H1 (cell line): ENCODE measurements around the gene TMEM116. TPM values are rescaled to one million over a fixed set of nuclear protein-coding genes. Genes with fewer than 3 reads are reported as not detected.

ENCODE experiments used
- CTCF ChIA-PET: fragments of 300-600 bp; sonication (Branson Sonifier 250); formaldehyde crosslinking; loops from one replicate; lab custom pipeline; 2021; ENCODE audit not compliant: partially characterized antibody; lab: Charles Lee
- POLR2A ChIA-PET: fragments of 300-600 bp; sonication (Branson Sonifier 250); formaldehyde crosslinking; loops from one replicate; lab custom pipeline; 2021; ENCODE audit warnings: inconsistent platforms; ENCODE audit not compliant: partially characterized antibody; lab: Charles Lee
- DNase-seq, 2 experiments: peaks; one replicate each; pipeline versions ENCODE4 v3.0.0 to v3.0.0-alpha.2; 2010 to 2022; ENCODE audit warnings: low spot score in 2 of 2, low read depth in 1 of 2, mixed read lengths in 1 of 2
- FAIRE-seq: peaks from 2 replicates; lab custom pipeline; 2011; peaks lifted over from hg19 to GRCh38; lab: Jason Lieb, UNC
- H2AFZ ChIP-seq: 2 replicates; pipeline ENCODE4 v1.8.1; 2012; ENCODE audit warnings: low read length, inconsistent platforms
- H2AK5ac ChIP-seq: 2 replicates; pipeline ENCODE4 v1.6.1; 2013; ENCODE audit warnings: low read depth, low read length
- H2BK120ac ChIP-seq: replicated peaks from 2 replicates; pipeline ENCODE3; 2013; ENCODE audit warnings: low read depth, low read length, inconsistent platforms
- H2BK12ac ChIP-seq: 2 replicates; pipeline ENCODE4 v1.6.1; 2013; ENCODE audit warnings: low read depth, low read length
- H2BK15ac ChIP-seq: 2 replicates; pipeline ENCODE4 v1.6.1; 2013; ENCODE audit warnings: low read length
- H2BK20ac ChIP-seq: 2 replicates; pipeline ENCODE4 v1.6.1; 2013; ENCODE audit warnings: low read length
- H2BK5ac ChIP-seq: 2 replicates; pipeline ENCODE4 v1.6.1; 2013; ENCODE audit warnings: low read depth, low read length
- H3K14ac ChIP-seq: 2 replicates; pipeline ENCODE4 v1.6.1; 2013; ENCODE audit warnings: inconsistent platforms; ENCODE audit not compliant: insufficient read length
- H3K18ac ChIP-seq: 2 replicates; pipeline ENCODE4 v1.6.1; 2013; ENCODE audit warnings: low read length; ENCODE audit errors: extremely low read depth
- H3K23ac ChIP-seq: 2 replicates; pipeline ENCODE4 v1.6.1; 2013; ENCODE audit warnings: inconsistent platforms; ENCODE audit not compliant: insufficient read length
- H3K23me2 ChIP-seq: 2 replicates; pipeline ENCODE4 v1.6.1; 2013; ENCODE audit warnings: low read depth, low read length
- H3K27ac ChIP-seq: 2 replicates; pipeline ENCODE4 v1.6.1; 2011; ENCODE audit warnings: low read depth, low read length, inconsistent platforms
- H3K27me3 ChIP-seq, 4 experiments: replicated peaks in 1 of 4; 1 replicate in 1 of 4; 2 replicates in 3 of 4; pipeline versions ENCODE4 v1.6.1 to v1.8.1; 2011 to 2013; ENCODE audit warnings: low read length in 3 of 4, mild to moderate bottlenecking in 3 of 4, inconsistent platforms in 2 of 4, mixed read lengths in 2 of 4, moderate library complexity in 1 of 4; ENCODE audit not compliant: control insufficient read depth in 3 of 4, insufficient read depth in 3 of 4; ENCODE audit errors: extremely low read depth in 1 of 4
- H3K36me3 ChIP-seq, 4 experiments: 2 replicates each; pipeline versions ENCODE4 v1.6.1 to v1.8.1; 2011 to 2013; ENCODE audit warnings: mild to moderate bottlenecking in 4 of 4, low read length in 3 of 4, moderate library complexity in 2 of 4, control low read depth in 1 of 4, inconsistent platforms in 1 of 4; ENCODE audit not compliant: insufficient read depth in 4 of 4, control insufficient read depth in 2 of 4
- H3K4ac ChIP-seq: replicated peaks from 2 replicates; pipeline ENCODE3; 2013; ENCODE audit warnings: low read length, low read depth, mixed read lengths, inconsistent platforms; ENCODE audit not compliant: insufficient read length
- H3K4me1 ChIP-seq, 4 experiments: replicated peaks in 1 of 4; 1 replicate in 1 of 4; 2 replicates in 3 of 4; pipeline versions ENCODE4 v1.6.1 to v1.8.1; 2011 to 2013; ENCODE audit warnings: low read length in 3 of 4, inconsistent platforms in 2 of 4, mixed read lengths in 1 of 4; ENCODE audit not compliant: insufficient read depth in 4 of 4, control insufficient read depth in 3 of 4
- H3K4me2 ChIP-seq, 2 experiments: 2 replicates each; pipeline versions ENCODE4 v1.6.1 to v1.8.1; 2011 to 2013; ENCODE audit warnings: low read depth in 2 of 2, low read length in 2 of 2, control low read depth in 1 of 2, inconsistent platforms in 1 of 2, mild to moderate bottlenecking in 1 of 2; ENCODE audit not compliant: insufficient read depth in 1 of 2
- H3K4me3 ChIP-seq, 4 experiments: fragments of 200-600, 300-600 bp in 1 of 4; sonication (generic), shearing (Covaris generic), sonication (Bioruptor Twin) in 1 of 4; 2 replicates each; pipeline versions ENCODE4 v1.5.1 to v1.8.1; 2011 to 2016; ENCODE audit warnings: low read length in 4 of 4, low read depth in 3 of 4, control low read depth in 2 of 4, inconsistent platforms in 2 of 4, mild to moderate bottlenecking in 2 of 4, mixed read lengths in 1 of 4, moderate library complexity in 1 of 4; ENCODE audit not compliant: insufficient read depth in 2 of 4; ENCODE audit errors: extremely low read depth in 1 of 4
- H3K56ac ChIP-seq: replicated peaks from 2 replicates; pipeline ENCODE3; 2013; ENCODE audit warnings: low read depth, mild to moderate bottlenecking, mixed read lengths, low read length, inconsistent platforms; ENCODE audit not compliant: insufficient read length
- H3K79me1 ChIP-seq: 2 replicates; pipeline ENCODE4 v1.6.1; 2013; ENCODE audit warnings: low read depth, low read length, control low read depth
- H3K79me2 ChIP-seq, 2 experiments: 2 replicates each; pipeline versions ENCODE4 v1.6.1 to v1.8.1; 2012 to 2013; ENCODE audit warnings: low read length in 2 of 2, mild to moderate bottlenecking in 2 of 2, inconsistent platforms in 1 of 2; ENCODE audit not compliant: insufficient read depth in 2 of 2, control insufficient read depth in 1 of 2
- H3K9ac ChIP-seq, 4 experiments: replicated peaks in 1 of 4; 1 replicate in 1 of 4; 2 replicates in 3 of 4; pipeline versions ENCODE4 v1.6.1 to v1.8.1; 2011 to 2013; ENCODE audit warnings: low read depth in 3 of 4, low read length in 3 of 4, control low read depth in 2 of 4, mild to moderate bottlenecking in 2 of 4, moderate library complexity in 2 of 4, inconsistent platforms in 1 of 4; ENCODE audit errors: extremely low read depth in 1 of 4
- H3K9me3 ChIP-seq, 2 experiments: 2 replicates each; pipeline versions ENCODE4 v1.6.1 to v1.8.1; 2012 to 2013; ENCODE audit warnings: mild to moderate bottlenecking in 2 of 2, moderate library complexity in 2 of 2, control low read depth in 1 of 2, inconsistent platforms in 1 of 2, low read depth in 1 of 2, low read length in 1 of 2, mixed read lengths in 1 of 2; ENCODE audit not compliant: insufficient read depth in 2 of 2
- H4K20me1 ChIP-seq, 2 experiments: replicated peaks in 1 of 2; 2 replicates each; pipeline versions ENCODE3 to v1.8.1; 2011 to 2013; ENCODE audit warnings: inconsistent platforms in 2 of 2, low read length in 2 of 2, mild to moderate bottlenecking in 1 of 2; ENCODE audit not compliant: insufficient read depth in 2 of 2, control insufficient read depth in 1 of 2
- H4K5ac ChIP-seq: 2 replicates; pipeline ENCODE4 v1.6.1; 2013; ENCODE audit warnings: low read length, low read depth, mixed read lengths, inconsistent platforms; ENCODE audit not compliant: insufficient read length
- H4K8ac ChIP-seq: 2 replicates; pipeline ENCODE4 v1.8.0; 2013; ENCODE audit warnings: mild to moderate bottlenecking, moderate library complexity, low read length, inconsistent platforms; ENCODE audit not compliant: insufficient read depth; ENCODE audit errors: extremely low read depth
- H4K91ac ChIP-seq: replicated peaks from 2 replicates; pipeline ENCODE3; 2013; ENCODE audit warnings: low read length, mixed read lengths, inconsistent platforms; ENCODE audit not compliant: insufficient read length
- WGBS, 2 experiments: shearing (Covaris generic) in 1 of 2; methylation state at CpG; one replicate each; pipeline versions ENCODE4 v1.1.6 to v1.1.7; 2013 to 2015; ENCODE audit warnings: low lambda C conversion rate in 2 of 2, mixed read lengths in 2 of 2, inconsistent platforms in 1 of 2, low coverage in 1 of 2, missing lambda C conversion rate in 1 of 2; ENCODE audit not compliant: insufficient replicate concordance in 2 of 2, insufficient coverage in 1 of 2, insufficient read length in 1 of 2; ENCODE audit errors: extremely low coverage in 1 of 2, missing lambda C conversion rate in 1 of 2; 5-methylcytosine and 5-hydroxymethylcytosine counted together
- polyA plus RNA-seq, 7 experiments: library from polyadenylated mRNA; depleted of rRNA in 3 of 7; stranded (reverse) in 5 of 7; unstranded in 2 of 7; fragments of >200 nt in 5 of 7; fragments of 200-250 nt in 2 of 7; gene quantifications; 1 replicate in 5 of 7; 2 replicates in 1 of 7; 4 replicates in 1 of 7; pipeline versions ENCODE4 v1.2.1 to v1.2.3, GENCODE V29; 2011 to 2013; ENCODE audit warnings: missing spikeins in 2 of 7, mixed read lengths in 2 of 7
- total RNA-seq: library from RNA; stranded (reverse); fragmentation: NEBNext Ultra II Directional; extraction: Animal tissue kit (Norgen Biotek cat#: 25700); gene quantifications from 2 replicates; pipeline ENCODE4 v1.2.1, GENCODE V29; 2021

The TMEM116 gene
- total and polyA plus RNA-seq, 2 of the 8 experiments (the other 6 are each of a cell fraction or from before 2014, with no cell fraction given): 8.1 to 25.2 TPM

- no peak overlapping the region for H2BK5ac ChIP-seq
- H2BK20ac ChIP-seq: no peak overlapping the region
- H2AFZ ChIP-seq: no peak overlapping the region
- H3K4me3 ChIP-seq: no peak overlapping the region
- FAIRE-seq: no peak
- no peak overlapping the region for H3K56ac ChIP-seq
- DNase-seq: no peak
- H3K9me3 ChIP-seq: peaks cover 20 to 23% of the 10 kb centered on the region in 2 experiments
- H4K5ac ChIP-seq: no peak overlapping the region
- H3K14ac ChIP-seq: no peak overlapping the region
- H3K4me1 ChIP-seq: no peaks in the 10 kb centered on the region
- H3K4ac ChIP-seq: no peak overlapping the region
- POLR2A ChIA-PET: interaction anchor here (0.5 to 1.3 kb wide), 2 partner anchors 15 to 59 kb away, joined by 3 to 4 read pairs; partner anchors contain the start of genes ERP29 and TMEM116
- no peak overlapping the region for H2BK12ac ChIP-seq
- H3K27ac ChIP-seq: no peak overlapping the region
- CTCF ChIA-PET: interaction anchor here (0.8 to 1.1 kb wide), 3 partner anchors 9 to 201 kb away, joined by 3 read pairs; no protein-coding TSS in a partner anchor
- no peaks in the 10 kb centered on the region for H3K27me3 ChIP-seq
- no peak overlapping the region for H3K18ac ChIP-seq
- no peak overlapping the region for H2AK5ac ChIP-seq
- H3K9ac ChIP-seq: no peak overlapping the region
- no peak overlapping the region for H4K91ac ChIP-seq
- H3K36me3 ChIP-seq: peaks cover 0 to 13% (median 0%) of the 10 kb centered on the region in 4 experiments; a peak in 2 of 8 replicates
- 91% methylated on average over 5 of the region's 5 CpGs; no CpG with 5 or more reads in 1 of the 2 experiments for WGBS, 2 experiments
- H4K8ac ChIP-seq: no peak overlapping the region
- no peak overlapping the region for H2BK15ac ChIP-seq
- H2BK120ac ChIP-seq: no peak overlapping the region
- no peaks in the 10 kb centered on the region; a peak in 1 of 4 replicates for H3K79me2 ChIP-seq
- H3K4me2 ChIP-seq: no peak overlapping the region
- H4K20me1 ChIP-seq: no peaks in the 10 kb centered on the region
- no peaks in the 10 kb centered on the region for H3K79me1 ChIP-seq
- H3K23ac ChIP-seq: no peak overlapping the region
- H3K23me2 ChIP-seq: no peaks in the 10 kb centered on the region
Measured at GRCh38 chr12:111954969-111955368, 58.0 kb downstream of the TMEM116 start.
